ENCODE measurements around the gene ADCY5.

GRCh38 chr3:123296836-123297626 lies 151.9 kb downstream of the ADCY5 start:
- TF ChIP-seq, protein P1, sequence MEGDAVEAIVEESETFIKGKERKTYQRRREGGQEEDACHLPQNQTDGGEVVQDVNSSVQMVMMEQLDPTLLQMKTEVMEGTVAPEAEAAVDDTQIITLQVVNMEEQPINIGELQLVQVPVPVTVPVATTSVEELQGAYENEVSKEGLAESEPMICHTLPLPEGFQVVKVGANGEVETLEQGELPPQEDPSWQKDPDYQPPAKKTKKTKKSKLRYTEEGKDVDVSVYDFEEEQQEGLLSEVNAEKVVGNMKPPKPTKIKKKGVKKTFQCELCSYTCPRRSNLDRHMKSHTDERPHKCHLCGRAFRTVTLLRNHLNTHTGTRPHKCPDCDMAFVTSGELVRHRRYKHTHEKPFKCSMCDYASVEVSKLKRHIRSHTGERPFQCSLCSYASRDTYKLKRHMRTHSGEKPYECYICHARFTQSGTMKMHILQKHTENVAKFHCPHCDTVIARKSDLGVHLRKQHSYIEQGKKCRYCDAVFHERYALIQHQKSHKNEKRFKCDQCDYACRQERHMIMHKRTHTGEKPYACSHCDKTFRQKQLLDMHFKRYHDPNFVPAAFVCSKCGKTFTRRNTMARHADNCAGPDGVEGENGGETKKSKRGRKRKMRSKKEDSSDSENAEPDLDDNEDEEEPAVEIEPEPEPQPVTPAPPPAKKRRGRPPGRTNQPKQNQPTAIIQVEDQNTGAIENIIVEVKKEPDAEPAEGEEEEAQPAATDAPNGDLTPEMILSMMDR (IDR thresholded peaks at IDR 0.05), result no peak
- TF ChIP-seq POLR2A (IDR thresholded peaks at IDR 0.05) (no peak), EP300 (IDR thresholded peaks at IDR 0.05) (no peak)
